K562 (cell line): ENCODE measurements around the gene SAPCD1. TPM values are rescaled to one million over a fixed set of nuclear protein-coding genes. Genes with fewer than 3 reads are reported as not detected.

Experiments
- ATF3 ChIP-seq, 2 experiments: fragments of 450-650 bp in 1 of 2; sonication (generic) in 1 of 2; formaldehyde crosslinking in 1 of 2; IDR thresholded peaks in 1 of 2; conservative IDR thresholded peaks in 1 of 2; 2 replicates each; pipeline versions ENCODE4 v1.6.1 to v1.8.1; 2016 to 2023; ENCODE audit warnings: mild to moderate bottlenecking in 2 of 2, moderate library complexity in 2 of 2, inconsistent platforms in 1 of 2, missing genetic modification reagents in 1 of 2
- CHD1 ChIP-seq: fragments of 200-600 bp; sonication (generic); IDR thresholded peaks from one replicate; pipeline ENCODE4 v1.6.1; 2012; ENCODE audit warnings: mild to moderate bottlenecking, moderate library complexity, low read length, inconsistent platforms
- HNRNPUL1 ChIP-seq: fragments of 200-400 bp; formaldehyde crosslinking; IDR thresholded peaks from 2 replicates; pipeline ENCODE4 v1.6.1; 2017; ENCODE audit warnings: low read length
- HSF4 ChIP-seq: fragments of 250-450 bp; sonication (Bioruptor Pico); IDR thresholded peaks from 2 replicates; pipeline ENCODE4 v2.1.2; 2022; ENCODE audit warnings: mild to moderate bottlenecking, moderate library complexity, borderline replicate concordance
- JUN ChIP-seq, 2 experiments: sonication (generic) in 1 of 2; formaldehyde crosslinking in 1 of 2; IDR thresholded peaks; 2 replicates each; pipeline versions ENCODE4 v1.6.1 to v1.8.0; 2012 to 2022; ENCODE audit warnings: borderline replicate concordance in 2 of 2, mild to moderate bottlenecking in 2 of 2, improper control_type of control experiment in 1 of 2, low read depth in 1 of 2, low read length in 1 of 2, missing genetic modification reagents in 1 of 2
- KDM2B ChIP-seq: fragments of 250-450 bp; sonication (Bioruptor Pico); IDR thresholded peaks from 2 replicates; pipeline ENCODE4 v1.8.0; 2021; ENCODE audit warnings: mild to moderate bottlenecking, moderate library complexity
- MYBL2 ChIP-seq, 2 experiments: fragments of 450-650 bp in 1 of 2; sonication (generic) in 1 of 2; formaldehyde crosslinking in 1 of 2; IDR thresholded peaks; 2 replicates each; pipeline versions ENCODE4 v1.6.1 to v1.8.1; 2017 to 2022; ENCODE audit warnings: borderline replicate concordance in 1 of 2, inconsistent platforms in 1 of 2, low read depth in 1 of 2, mild to moderate bottlenecking in 1 of 2, missing genetic modification reagents in 1 of 2, moderate library complexity in 1 of 2
- SETDB1 ChIP-seq: IDR thresholded peaks from one replicate; pipeline ENCODE4 v1.6.1; 2012; ENCODE audit warnings: low read length, control low read depth, inconsistent platforms
- TEAD1 ChIP-seq, 2 experiments: fragments of 450-650 bp in 1 of 2; sonication (generic) in 1 of 2; formaldehyde crosslinking; IDR thresholded peaks; 2 replicates each; pipeline versions ENCODE4 v1.4.0 to v1.8.0; 2020 to 2022; ENCODE audit warnings: mild to moderate bottlenecking in 2 of 2, missing genetic modification reagents in 1 of 2
- ZC3H4 ChIP-seq: sonication (generic); formaldehyde crosslinking; IDR thresholded peaks from 2 replicates; pipeline ENCODE4 v1.9.0; 2021; ENCODE audit warnings: missing genetic modification reagents, borderline replicate concordance
- ZKSCAN1 ChIP-seq: fragments of 150-350 bp; IDR thresholded peaks from 2 replicates; pipeline ENCODE4 v1.6.1; 2016; ENCODE audit warnings: low read depth, low read length
- ZNF354B ChIP-seq: fragments of 250-450 bp; sonication (Bioruptor Pico); IDR thresholded peaks from 2 replicates; pipeline ENCODE4 v1.4.0; 2020
- ZNF384 ChIP-seq: IDR thresholded peaks from 2 replicates; pipeline ENCODE4 v1.6.1; 2012; ENCODE audit warnings: low read depth, low read length, improper control_type of control experiment
- ZNF444 ChIP-seq: fragments of 250-450 bp; sonication (Bioruptor Pico); IDR thresholded peaks from 2 replicates; pipeline ENCODE4 v1.4.0; 2020; ENCODE audit warnings: mild to moderate bottlenecking, moderate library complexity
- ZNF507 ChIP-seq: conservative IDR thresholded peaks from 2 replicates; pipeline ENCODE4 v1.6.1; 2017; ENCODE audit warnings: missing genetic modification characterization, missing compliant biosample characterization
- ZNF584 ChIP-seq: fragments of 200-800 bp; sonication (Bioruptor generic); IDR thresholded peaks from 2 replicates; pipeline ENCODE4 v1.6.1; 2016; ENCODE audit warnings: low read depth, mild to moderate bottlenecking, missing genetic modification characterization, missing compliant biosample characterization
- ZNF766 ChIP-seq: fragments of 200-800 bp; sonication (Bioruptor generic); conservative IDR thresholded peaks from 2 replicates; pipeline ENCODE4 v1.6.1; 2016; ENCODE audit warnings: missing genetic modification characterization, missing compliant biosample characterization
- polyA plus RNA-seq, 8 experiments: library from polyadenylated mRNA; depleted of rRNA in 4 of 8; stranded (reverse) in 5 of 8; unstranded in 3 of 8; fragments of >200 nt; fragmentation: Nextera tagmentation in 2 of 8; fragmentation: Illumina TruSeq in 1 of 8; extraction: Ambion mirVana in 2 of 8; extraction: Trizol in 1 of 8; gene quantifications; 2 replicates each; pipeline versions ENCODE4 v1.2.1 to v1.2.3, GENCODE V29; 2011 to 2014; ENCODE audit warnings: inconsistent platforms in 1 of 8, missing spikeins in 1 of 8
- total RNA-seq, 7 experiments: library from RNA; depleted of rRNA in 6 of 7; stranded (reverse); fragments of >200 nt in 6 of 7; fragmentation: Illumina TruSeq in 2 of 7; extraction: Trizol in 2 of 7; gene quantifications; 2 replicates each; pipeline versions ENCODE4 v1.2.1 to v1.2.3, GENCODE V29; 2011 to 2021; ENCODE audit warnings: low replicate concordance in 1 of 7
- TF ChIP-seq, protein P1 (sequence below): sonication (generic); formaldehyde crosslinking; IDR thresholded peaks from 2 replicates; pipeline ENCODE4 v1.8.1; 2023; ENCODE audit warnings: mild to moderate bottlenecking, missing genetic modification reagents
- TF ChIP-seq, protein P2 (sequence below): sonication (generic); formaldehyde crosslinking; IDR thresholded peaks from 2 replicates; pipeline ENCODE4 v1.8.0; 2022; ENCODE audit warnings: mild to moderate bottlenecking, missing genetic modification reagents
- TF ChIP-seq, protein P3 (sequence below): sonication (generic); formaldehyde crosslinking; IDR thresholded peaks from 2 replicates; pipeline ENCODE4 v1.8.0; 2023; ENCODE audit warnings: mild to moderate bottlenecking, missing genetic modification reagents

SAPCD1 gene
- total and polyA plus RNA-seq, 9 of the 15 experiments (the other 6 are each of a cell fraction or from before 2014, with no cell fraction given), result 2.6 to 30.2 (median 7.4) TPM

GRCh38 chr6:31736768-31737314, 25.6 kb upstream of the SAPCD1 start (continued):
- TF ChIP-seq TEAD1 (CRISPR knock-in tag; IDR thresholded peaks at IDR 0.05), result peak; percentile 9 to 69; a peak in 2 of 4 replicates
- no peak for TF ChIP-seq SETDB1
- TF ChIP-seq, protein P1, sequence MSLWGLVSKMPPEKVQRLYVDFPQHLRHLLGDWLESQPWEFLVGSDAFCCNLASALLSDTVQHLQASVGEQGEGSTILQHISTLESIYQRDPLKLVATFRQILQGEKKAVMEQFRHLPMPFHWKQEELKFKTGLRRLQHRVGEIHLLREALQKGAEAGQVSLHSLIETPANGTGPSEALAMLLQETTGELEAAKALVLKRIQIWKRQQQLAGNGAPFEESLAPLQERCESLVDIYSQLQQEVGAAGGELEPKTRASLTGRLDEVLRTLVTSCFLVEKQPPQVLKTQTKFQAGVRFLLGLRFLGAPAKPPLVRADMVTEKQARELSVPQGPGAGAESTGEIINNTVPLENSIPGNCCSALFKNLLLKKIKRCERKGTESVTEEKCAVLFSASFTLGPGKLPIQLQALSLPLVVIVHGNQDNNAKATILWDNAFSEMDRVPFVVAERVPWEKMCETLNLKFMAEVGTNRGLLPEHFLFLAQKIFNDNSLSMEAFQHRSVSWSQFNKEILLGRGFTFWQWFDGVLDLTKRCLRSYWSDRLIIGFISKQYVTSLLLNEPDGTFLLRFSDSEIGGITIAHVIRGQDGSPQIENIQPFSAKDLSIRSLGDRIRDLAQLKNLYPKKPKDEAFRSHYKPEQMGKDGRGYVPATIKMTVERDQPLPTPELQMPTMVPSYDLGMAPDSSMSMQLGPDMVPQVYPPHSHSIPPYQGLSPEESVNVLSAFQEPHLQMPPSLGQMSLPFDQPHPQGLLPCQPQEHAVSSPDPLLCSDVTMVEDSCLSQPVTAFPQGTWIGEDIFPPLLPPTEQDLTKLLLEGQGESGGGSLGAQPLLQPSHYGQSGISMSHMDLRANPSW, result 0 out of 2 replicates have a peak, but pooled peaks have one; percentile 53
- TF ChIP-seq ZNF444 (CRISPR knock-in tag), result no peak
- no peak for TF ChIP-seq HSF4 (CRISPR knock-in tag)
- no peak for TF ChIP-seq HNRNPUL1
- no peak for TF ChIP-seq ZNF766
- no peak for TF ChIP-seq MYBL2 (IDR thresholded peaks at IDR 0.05; ENCODE audit: low read depth)
- TF ChIP-seq MYBL2 (CRISPR knock-in tag; IDR thresholded peaks at IDR 0.05; ENCODE audit: borderline replicate concordance), result no peak
- TF ChIP-seq ZC3H4 (CRISPR knock-in tag), result no peak
- no peak for TF ChIP-seq CHD1
- TF ChIP-seq, protein P2, sequence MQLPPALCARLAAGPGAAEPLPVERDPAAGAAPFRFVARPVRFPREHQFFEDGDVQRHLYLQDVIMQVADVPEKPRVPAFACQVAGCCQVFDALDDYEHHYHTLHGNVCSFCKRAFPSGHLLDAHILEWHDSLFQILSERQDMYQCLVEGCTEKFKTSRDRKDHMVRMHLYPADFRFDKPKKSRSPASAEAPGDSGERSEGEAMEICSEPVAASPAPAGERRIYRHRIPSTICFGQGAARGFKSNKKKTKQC, result no peak
- TF ChIP-seq, protein P3, sequence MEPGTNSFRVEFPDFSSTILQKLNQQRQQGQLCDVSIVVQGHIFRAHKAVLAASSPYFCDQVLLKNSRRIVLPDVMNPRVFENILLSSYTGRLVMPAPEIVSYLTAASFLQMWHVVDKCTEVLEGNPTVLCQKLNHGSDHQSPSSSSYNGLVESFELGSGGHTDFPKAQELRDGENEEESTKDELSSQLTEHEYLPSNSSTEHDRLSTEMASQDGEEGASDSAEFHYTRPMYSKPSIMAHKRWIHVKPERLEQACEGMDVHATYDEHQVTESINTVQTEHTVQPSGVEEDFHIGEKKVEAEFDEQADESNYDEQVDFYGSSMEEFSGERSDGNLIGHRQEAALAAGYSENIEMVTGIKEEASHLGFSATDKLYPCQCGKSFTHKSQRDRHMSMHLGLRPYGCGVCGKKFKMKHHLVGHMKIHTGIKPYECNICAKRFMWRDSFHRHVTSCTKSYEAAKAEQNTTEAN (CRISPR knock-in tag), result 0 out of 2 replicates have a peak, but pooled peaks have one; percentile 40
- no peak for TF ChIP-seq ZNF507 (tag)
- TF ChIP-seq JUN (IDR thresholded peaks at IDR 0.05; ENCODE audit: borderline replicate concordance, low read depth, low read length), result no peak
- TF ChIP-seq JUN (CRISPR knock-in tag; IDR thresholded peaks at IDR 0.05; ENCODE audit: borderline replicate concordance), result peak; percentile 66; the same call in 1 of the 2 replicates
- TF ChIP-seq KDM2B (CRISPR knock-in tag), result no peak
- no peak for TF ChIP-seq ZNF584 (CRISPR knock-in tag)
- no peak for TF ChIP-seq ATF3 (IDR thresholded peaks at IDR 0.05)
- TF ChIP-seq ATF3 (CRISPR knock-in tag; conservative IDR thresholded peaks at IDR 0.05), result 0 out of 2 replicates have a peak, but pooled peaks have one; percentile 18
- TF ChIP-seq ZKSCAN1, result peak; percentile 8; the same call in 1 of the 2 replicates
- TF ChIP-seq ZNF384, result no peak; the same call in 1 of the 2 replicates
- no peak for TF ChIP-seq ZNF354B (CRISPR knock-in tag)
